Ishikawa (cell line): ENCODE results near the gene FABP3.

ENCODE experiments used
- CEBPB ChIP-seq: IDR thresholded peaks from 2 replicates; pipeline ENCODE4 v1.6.1; 2012
- EGR1 ChIP-seq: IDR thresholded peaks from 2 replicates; pipeline ENCODE4 v1.6.1; 2012
- EP300 ChIP-seq: IDR thresholded peaks from 2 replicates; pipeline ENCODE4 v1.6.1; 2012; ENCODE audit warnings: borderline replicate concordance
- MAX ChIP-seq: IDR thresholded peaks from 2 replicates; pipeline ENCODE4 v1.6.1; 2012
- NFIC ChIP-seq: IDR thresholded peaks from 2 replicates; pipeline ENCODE4 v1.6.1; 2012
- RAD21 ChIP-seq: IDR thresholded peaks from 2 replicates; pipeline ENCODE4 v1.6.1; 2012; ENCODE audit warnings: low read depth
- REST ChIP-seq: IDR thresholded peaks from 2 replicates; pipeline ENCODE4 v1.6.1; 2012; ENCODE audit warnings: low read depth, mild to moderate bottlenecking
- TCF12 ChIP-seq: IDR thresholded peaks from 2 replicates; pipeline ENCODE4 v1.6.1; 2012; ENCODE audit warnings: low read depth
- USF1 ChIP-seq: IDR thresholded peaks from 2 replicates; pipeline ENCODE4 v1.6.1; 2012

DNA sequence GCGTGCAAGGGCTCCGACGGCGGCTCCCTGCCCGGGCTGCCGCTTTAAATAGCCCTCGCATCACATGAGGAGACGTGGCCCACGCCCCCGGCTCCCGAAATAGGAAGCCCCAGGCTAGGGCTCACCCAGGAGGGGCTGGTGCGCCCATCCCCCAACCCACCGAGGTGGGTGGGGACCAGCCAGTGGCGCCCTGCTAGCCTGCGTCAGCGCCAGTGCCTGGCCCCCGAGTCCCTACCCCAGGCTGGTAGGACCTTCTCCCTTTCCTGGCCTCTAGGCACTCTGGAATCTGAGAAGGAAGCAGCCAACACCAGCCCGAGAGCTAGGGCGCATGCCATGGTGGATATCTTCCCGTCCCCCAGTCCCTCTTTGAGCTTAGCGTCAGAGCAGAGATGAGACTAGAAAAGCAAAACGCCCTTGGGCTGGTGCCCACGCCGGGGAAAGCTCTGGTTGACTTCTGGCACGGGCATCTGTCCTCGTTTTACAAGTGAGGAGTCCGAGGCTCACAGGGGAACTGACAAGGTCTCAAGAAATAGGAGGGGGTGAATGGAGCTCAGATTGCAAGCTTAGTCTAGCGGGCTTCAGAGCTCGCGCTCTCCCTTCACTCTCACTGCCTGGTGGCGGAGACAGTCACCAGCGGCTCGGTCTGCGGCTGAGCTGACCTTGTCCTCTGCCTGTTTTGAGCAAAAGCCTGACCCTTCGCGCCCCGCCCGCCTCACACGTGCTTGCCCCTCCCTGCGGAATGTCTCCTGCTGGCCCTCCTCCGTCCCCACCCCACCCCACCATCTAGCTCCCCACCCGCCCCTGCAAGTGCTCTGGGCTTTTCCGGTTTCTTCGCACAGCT is at the start of gene FABP3:
- TF ChIP-seq EP300 (no peak), NFIC (no peak), EGR1 (no peak), REST (no peak), TCF12 (peak; percentile 57; the same call in 1 of the 2 replicates), USF1 (peak; percentile 69; the same call in 1 of the 2 replicates), RAD21 (no peak), MAX (peak; percentile 92), CEBPB (no peak)
